GM12892 (cell line): ENCODE results near the gene FAH.
"Not testable (repeated sequence)": the region's sequence is repeated elsewhere in the genome, so short reads cannot be mapped to it uniquely, and the experiment has no call there.

Experiments used
- POLR2A ChIP-seq: IDR thresholded peaks from 2 replicates; pipeline ENCODE4 v1.6.1; 2011; ENCODE audit warnings: low read depth, low read length, control low read depth
- POLR2AphosphoS5 ChIP-seq: IDR thresholded peaks from 2 replicates; pipeline ENCODE4 v1.6.1; 2011; ENCODE audit warnings: low read depth, low read length, control low read depth
- TAF1 ChIP-seq: IDR thresholded peaks from 2 replicates; pipeline ENCODE4 v1.6.1; 2011; ENCODE audit warnings: low read depth, mild to moderate bottlenecking, control low read depth, low read length, borderline replicate concordance

GRCh38 chr15:80155378-80156175 lies 2.8 kb downstream of the FAH start:
- TF ChIP-seq POLR2A, TAF1, POLR2AphosphoS5: not testable (repeated sequence)
